GM10248 (cell line): ENCODE measurements around the gene FBXL17.

Source experiments
- CTCF ChIA-PET: fragments of 300-600 bp; sonication (Branson Sonifier 250); formaldehyde crosslinking; extraction: SDS; loops from one replicate; lab custom pipeline; 2021; ENCODE audit warnings: antibody characterized with exemption; lab: Yijun Ruan, JAX
- POLR2A ChIA-PET: fragments of 350-650 bp; sonication (Branson Sonifier 250); formaldehyde crosslinking; extraction: SDS; loops from one replicate; lab custom pipeline; 2020; ENCODE audit warnings: antibody characterized with exemption; lab: Yijun Ruan, JAX
- DNase-seq: peaks from one replicate; pipeline ENCODE4 v3.0.0; 2012; ENCODE audit errors: extremely low spot score
- TF ChIP-seq, protein P1 (sequence below): IDR thresholded peaks from 2 replicates; pipeline ENCODE4 v1.5.1; 2012; ENCODE audit warnings: mild to moderate bottlenecking, low read depth; ENCODE audit errors: extremely low read depth, missing control alignments, control extremely low read depth

FBXL17 gene

DNA sequence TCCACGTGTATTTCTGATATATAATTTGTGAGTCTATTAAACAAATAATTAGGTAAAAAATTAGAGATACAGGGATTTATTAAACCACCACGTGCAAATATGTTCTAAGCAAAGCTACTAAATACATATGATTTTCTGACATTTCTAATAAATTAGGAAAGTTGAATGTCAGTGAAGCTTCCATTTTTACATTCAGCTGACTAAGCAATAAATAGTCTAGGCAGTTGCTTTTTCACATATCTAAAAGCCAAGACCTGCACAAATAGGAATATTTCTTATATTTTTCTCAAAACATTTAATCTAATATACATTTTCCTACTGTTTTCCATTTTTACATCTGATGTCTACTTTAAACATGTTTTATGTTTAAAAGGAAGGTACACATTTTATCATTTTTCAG, 388.6 kb downstream of the FBXL17 start:
- CTCF ChIA-PET, result interaction anchor here (0.9 to 1.3 kb wide), 2 partner anchors 11 to 22 kb away, joined by 3 to 4 read pairs; no protein-coding TSS in a partner anchor
- POLR2A ChIA-PET, result no interaction called here
- TF ChIP-seq, protein P1, sequence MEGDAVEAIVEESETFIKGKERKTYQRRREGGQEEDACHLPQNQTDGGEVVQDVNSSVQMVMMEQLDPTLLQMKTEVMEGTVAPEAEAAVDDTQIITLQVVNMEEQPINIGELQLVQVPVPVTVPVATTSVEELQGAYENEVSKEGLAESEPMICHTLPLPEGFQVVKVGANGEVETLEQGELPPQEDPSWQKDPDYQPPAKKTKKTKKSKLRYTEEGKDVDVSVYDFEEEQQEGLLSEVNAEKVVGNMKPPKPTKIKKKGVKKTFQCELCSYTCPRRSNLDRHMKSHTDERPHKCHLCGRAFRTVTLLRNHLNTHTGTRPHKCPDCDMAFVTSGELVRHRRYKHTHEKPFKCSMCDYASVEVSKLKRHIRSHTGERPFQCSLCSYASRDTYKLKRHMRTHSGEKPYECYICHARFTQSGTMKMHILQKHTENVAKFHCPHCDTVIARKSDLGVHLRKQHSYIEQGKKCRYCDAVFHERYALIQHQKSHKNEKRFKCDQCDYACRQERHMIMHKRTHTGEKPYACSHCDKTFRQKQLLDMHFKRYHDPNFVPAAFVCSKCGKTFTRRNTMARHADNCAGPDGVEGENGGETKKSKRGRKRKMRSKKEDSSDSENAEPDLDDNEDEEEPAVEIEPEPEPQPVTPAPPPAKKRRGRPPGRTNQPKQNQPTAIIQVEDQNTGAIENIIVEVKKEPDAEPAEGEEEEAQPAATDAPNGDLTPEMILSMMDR, result no peak
- no peak for DNase-seq

DNA sequence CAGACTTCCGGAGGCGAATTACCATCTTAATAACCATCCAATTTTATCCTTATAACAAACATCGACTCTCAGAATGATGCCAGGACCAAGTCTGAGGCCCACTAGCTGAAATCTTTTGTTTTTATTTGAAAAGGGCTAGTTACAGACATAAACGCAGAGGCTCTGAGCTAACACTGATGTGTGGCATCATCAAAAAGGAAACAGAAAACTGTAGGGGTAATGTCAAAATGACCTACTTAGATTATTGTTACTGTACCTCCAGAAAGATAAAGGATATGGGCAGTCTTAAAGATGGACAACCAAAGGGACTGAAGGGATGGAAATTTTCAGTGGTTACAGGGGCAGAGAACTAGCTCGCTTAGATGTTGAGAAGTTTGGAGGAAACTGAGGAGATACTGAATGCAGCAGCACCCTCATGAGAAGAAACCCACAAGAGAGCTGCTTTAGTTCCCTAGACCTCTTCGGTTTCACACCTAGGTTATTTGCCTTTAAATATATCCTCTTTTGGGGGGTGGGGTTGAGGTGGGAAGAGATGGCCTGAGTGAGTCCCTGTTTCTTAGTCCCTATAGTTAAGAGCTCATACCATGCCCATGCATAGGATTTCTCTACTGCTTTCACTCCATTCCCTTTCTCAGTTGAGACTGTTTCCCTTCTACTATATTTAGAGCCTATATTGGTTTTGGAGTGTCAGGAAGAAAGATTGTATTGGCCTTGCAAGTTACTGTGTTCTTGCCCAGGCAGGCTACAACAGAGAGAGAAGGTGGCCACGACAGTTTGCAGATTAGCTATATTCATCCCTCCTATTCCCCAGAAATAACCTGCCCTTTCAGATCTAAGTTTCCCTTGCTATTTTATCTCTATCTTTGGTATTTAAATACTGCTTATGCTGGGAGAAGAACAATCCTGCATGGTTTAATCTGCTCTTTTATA, 390.8 kb downstream of the FBXL17 start:
- TF ChIP-seq, protein P1, result no peak
- DNase-seq, result no peak
- POLR2A ChIA-PET, result no interaction called here
- CTCF ChIA-PET, result interaction anchor here (1.1 to 1.8 kb wide), 2 partner anchors 14 to 19 kb away, joined by 6 to 7 read pairs; no protein-coding TSS in a partner anchor

DNA sequence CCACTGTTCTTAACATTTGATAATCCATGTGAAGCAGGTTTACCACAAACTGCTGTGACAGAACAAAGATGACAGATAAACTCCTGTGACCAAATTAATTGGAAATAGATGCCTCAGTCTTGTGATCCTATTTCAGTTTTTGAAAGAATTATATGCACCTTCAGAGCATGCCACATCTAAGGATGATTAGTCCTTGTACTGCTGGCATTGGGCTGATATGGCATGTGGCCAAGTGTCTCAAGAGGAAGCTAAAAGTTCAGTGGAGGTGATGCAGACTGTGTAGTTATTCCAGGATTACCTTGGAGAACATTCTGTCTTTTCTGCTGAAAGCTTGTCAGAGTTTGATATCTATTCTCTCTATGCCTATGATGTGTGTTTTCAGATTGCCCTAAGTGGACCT, 396.8 kb downstream of the FBXL17 start:
- CTCF ChIA-PET, result no interaction called here
- DNase-seq, result no peak
- TF ChIP-seq, protein P1, result no peak
- POLR2A ChIA-PET, result no interaction called here

DNA sequence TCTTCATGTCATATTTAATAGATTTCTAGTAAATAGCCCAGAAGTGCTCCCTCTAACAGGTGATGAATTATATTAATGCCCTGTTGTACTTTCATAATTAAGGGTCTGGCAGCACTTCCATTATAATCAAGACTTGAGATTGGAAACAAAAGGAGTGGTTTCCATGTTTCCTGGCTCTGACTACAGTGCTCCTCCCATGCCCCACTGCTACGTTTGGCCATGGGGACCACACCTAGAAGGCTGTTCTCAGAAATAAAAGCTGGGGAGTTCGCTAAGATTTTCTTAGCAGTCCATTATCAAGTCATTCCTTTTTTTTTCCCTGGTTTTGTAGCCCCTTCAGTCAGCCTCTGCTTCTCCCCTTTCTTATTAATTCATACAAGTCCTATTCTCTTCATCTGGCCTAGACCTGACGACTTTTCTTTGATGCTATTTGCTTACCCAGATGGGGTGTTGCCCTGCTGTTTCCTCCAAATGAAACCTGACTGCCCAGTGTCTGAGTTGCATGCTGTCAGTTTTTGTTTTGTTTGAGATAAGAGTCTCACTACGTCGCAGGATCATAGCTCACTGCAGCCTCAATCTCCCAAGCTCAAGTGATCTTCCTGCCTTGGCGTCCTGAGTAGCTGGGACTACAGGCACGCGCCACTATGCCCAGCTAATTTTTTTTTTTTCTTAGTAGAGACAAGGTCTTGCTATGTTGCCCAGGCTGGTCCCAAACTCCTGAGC, 399.0 kb downstream of the FBXL17 start:
- TF ChIP-seq, protein P1, result no peak
- no peak for DNase-seq
- ChIA-PET POLR2A (no interaction called here), CTCF (interaction anchor here (0.7 to 1.0 kb wide), 3 partner anchors 10 to 25 kb away, joined by 3 read pairs; no protein-coding TSS in a partner anchor)

DNA sequence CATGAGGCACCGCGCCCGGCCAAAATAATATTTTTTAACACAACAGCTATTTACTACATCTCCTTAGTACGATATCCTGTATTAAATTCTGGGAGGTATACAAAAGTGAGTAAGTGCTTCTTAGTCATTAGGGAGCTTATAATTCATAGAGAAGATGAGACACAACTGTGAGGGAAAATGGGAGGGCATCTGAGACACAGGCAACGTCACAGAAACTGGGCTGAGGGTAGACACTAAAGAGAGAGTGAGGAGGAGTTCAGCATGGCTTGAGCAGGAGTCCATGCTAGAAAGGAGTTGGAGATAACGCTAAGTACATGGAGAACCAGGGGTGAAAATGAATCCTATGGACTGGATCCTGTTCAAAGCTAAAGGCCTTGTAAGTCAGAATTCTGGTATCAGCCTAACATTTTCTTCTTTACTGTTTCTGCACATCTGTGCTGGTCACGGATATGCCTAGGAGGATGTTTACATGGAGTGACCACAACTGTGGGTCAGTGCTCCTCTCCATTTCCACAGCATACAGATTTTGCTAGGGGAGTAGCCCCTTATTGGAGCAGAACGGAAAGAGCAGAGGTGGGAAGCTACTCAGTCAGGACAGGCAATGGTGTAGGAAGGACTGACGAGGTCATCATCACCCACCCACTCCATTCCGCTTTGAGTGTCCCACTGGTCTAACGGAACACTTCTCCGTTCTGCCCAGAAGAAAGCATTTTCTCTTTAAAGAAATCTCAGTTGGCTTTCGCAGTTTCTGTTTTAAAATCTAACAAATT, 400.8 kb downstream of the FBXL17 start:
- POLR2A ChIA-PET, result no interaction called here
- DNase-seq, result no peak
- TF ChIP-seq, protein P1, result no peak
- CTCF ChIA-PET, result interaction anchor here (1.0 kb wide), 2 partner anchors 19 to 88 kb away, joined by 3 to 4 read pairs; no protein-coding TSS in a partner anchor
